Kasumi-1 (cell line): Measurements from ENCODE around the gene MAP7.
"Not testable (repeated sequence)": the region's sequence is repeated elsewhere in the genome, so short reads cannot be mapped to it uniquely, and the experiment has no call there.

Source experiments
- DNase-seq, 2 experiments: peaks; one replicate each; lab custom pipeline; 2025; lab: John Stamatoyannopoulos, UW

The MAP7 gene

GRCh38 chr6:136383268-136383937 is 166.8 kb downstream of the MAP7 start:
- DNase-seq, result no peak

- no peak for DNase-seq
Observed at GRCh38 chr6:136382676-136383252, 167.5 kb downstream of the MAP7 start.

- no peak for DNase-seq
Observed at GRCh38 chr6:136378888-136379287, 171.3 kb downstream of the MAP7 start.

- not testable (repeated sequence) for DNase-seq
Observed at GRCh38 chr6:136375836-136376235, 174.4 kb downstream of the MAP7 start.

- DNase-seq, result no peak
Observed at GRCh38 chr6:136371959-136372358, 178.3 kb downstream of the MAP7 start.

GRCh38 chr6:136370988-136371728 is 179.1 kb downstream of the MAP7 start:
- DNase-seq, result no peak

- DNase-seq, result peak; percentile 68 to 69
Observed at GRCh38 chr6:136365776-136366354, 184.4 kb downstream of the MAP7 start.

GRCh38 chr6:136362421-136363356 is 187.5 kb downstream of the MAP7 start:
- DNase-seq, result no peak

GRCh38 chr6:136361787-136362186 is 188.4 kb downstream of the MAP7 start:
- no peak for DNase-seq

- no peak for DNase-seq
Observed at GRCh38 chr6:136360783-136361182, 189.4 kb downstream of the MAP7 start.

GRCh38 chr6:136359851-136360250 is 190.4 kb downstream of the MAP7 start:
- DNase-seq, result no peak

GRCh38 chr6:136351518-136352110 is 198.6 kb downstream of the MAP7 start:
- no peak for DNase-seq

- DNase-seq, result no peak
Observed at GRCh38 chr6:136350914-136351313, 199.3 kb downstream of the MAP7 start.

- DNase-seq, result no peak
Observed at GRCh38 chr6:136347847-136348246, 202.4 kb downstream of the MAP7 start.

- DNase-seq, result no peak
Observed at GRCh38 chr6:136345145-136345544, 205.1 kb downstream of the MAP7 start.

GRCh38 chr6:136344420-136344819 is 205.8 kb downstream of the MAP7 start:
- no peak for DNase-seq

GRCh38 chr6:136343700-136344099 is 206.5 kb downstream of the MAP7 start:
- no peak for DNase-seq

GRCh38 chr6:136343275-136343674 is 206.9 kb downstream of the MAP7 start:
- DNase-seq, result no peak

- no peak for DNase-seq
Observed at GRCh38 chr6:136341967-136342366, 208.3 kb downstream of the MAP7 start.

GRCh38 chr6:136341367-136341766 is 208.9 kb downstream of the MAP7 start:
- no peak for DNase-seq

GRCh38 chr6:136338486-136338885 is 211.7 kb downstream of the MAP7 start:
- DNase-seq, result no peak
